HEK293 (cell line): Measurements from ENCODE around the gene BACH2.

Experiments used
- TCF7L2 ChIP-seq: IDR thresholded peaks from 2 replicates; pipeline ENCODE4 v1.6.1; 2011; ENCODE audit warnings: low read depth, mild to moderate bottlenecking, inconsistent platforms, low read length, moderate library complexity, borderline replicate concordance
- ZNF600 ChIP-seq: fragments of 450-650 bp; formaldehyde crosslinking; IDR thresholded peaks from 2 replicates; pipeline ENCODE4 v1.5.1; 2016; ENCODE audit warnings: missing biosample characterization, missing genetic modification characterization
- ZNF623 ChIP-seq: fragments of 450-650 bp; formaldehyde crosslinking; IDR thresholded peaks from 2 replicates; pipeline ENCODE4 v1.5.1; 2016; ENCODE audit warnings: missing biosample characterization, missing genetic modification characterization
- TF ChIP-seq, protein P1 (sequence below): fragments of 450-650 bp; formaldehyde crosslinking; IDR thresholded peaks from 2 replicates; pipeline ENCODE4 v1.5.1; 2016; ENCODE audit warnings: missing biosample characterization, missing genetic modification characterization
- TF ChIP-seq, protein P2 (sequence below): fragments of 450-650 bp; formaldehyde crosslinking; IDR thresholded peaks from 2 replicates; pipeline ENCODE4 v1.5.1; 2016; ENCODE audit warnings: missing biosample characterization, missing genetic modification characterization

DNA sequence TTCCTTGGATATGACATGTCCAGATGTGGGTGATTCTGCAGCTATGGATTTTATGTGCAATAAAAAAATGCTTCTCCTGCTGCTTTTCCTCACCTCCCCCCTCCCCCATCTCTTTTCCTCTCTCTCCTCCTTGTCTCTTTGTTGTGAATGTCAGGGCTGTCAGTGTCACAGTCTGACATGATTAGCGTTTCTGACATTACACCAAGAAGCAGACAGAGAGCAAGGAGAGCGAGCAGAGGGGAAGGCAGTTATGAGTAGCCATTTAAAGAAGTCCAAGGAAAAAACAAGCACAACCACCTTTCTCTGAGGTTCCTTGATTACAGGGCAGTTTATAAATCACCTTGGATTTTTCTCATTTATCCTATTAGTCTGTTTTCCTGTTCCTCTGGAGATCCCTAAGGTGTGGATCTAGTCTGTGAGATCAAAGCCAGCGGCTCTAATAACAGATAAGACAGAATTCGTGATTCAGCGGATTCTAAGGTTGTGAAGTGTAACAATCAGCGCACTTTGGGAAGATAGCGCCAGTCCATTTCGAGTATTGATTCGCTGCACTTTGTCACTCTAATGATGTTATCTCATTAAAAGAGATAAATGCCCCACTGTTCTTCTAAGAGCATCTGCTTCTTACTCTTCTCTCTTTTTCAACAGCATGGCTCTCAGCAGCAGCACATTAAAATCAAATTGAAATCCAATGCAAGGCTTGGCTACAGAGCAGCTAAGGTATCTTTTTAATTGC, 101.4 kb downstream of the BACH2 start:
- TF ChIP-seq, protein P1, sequence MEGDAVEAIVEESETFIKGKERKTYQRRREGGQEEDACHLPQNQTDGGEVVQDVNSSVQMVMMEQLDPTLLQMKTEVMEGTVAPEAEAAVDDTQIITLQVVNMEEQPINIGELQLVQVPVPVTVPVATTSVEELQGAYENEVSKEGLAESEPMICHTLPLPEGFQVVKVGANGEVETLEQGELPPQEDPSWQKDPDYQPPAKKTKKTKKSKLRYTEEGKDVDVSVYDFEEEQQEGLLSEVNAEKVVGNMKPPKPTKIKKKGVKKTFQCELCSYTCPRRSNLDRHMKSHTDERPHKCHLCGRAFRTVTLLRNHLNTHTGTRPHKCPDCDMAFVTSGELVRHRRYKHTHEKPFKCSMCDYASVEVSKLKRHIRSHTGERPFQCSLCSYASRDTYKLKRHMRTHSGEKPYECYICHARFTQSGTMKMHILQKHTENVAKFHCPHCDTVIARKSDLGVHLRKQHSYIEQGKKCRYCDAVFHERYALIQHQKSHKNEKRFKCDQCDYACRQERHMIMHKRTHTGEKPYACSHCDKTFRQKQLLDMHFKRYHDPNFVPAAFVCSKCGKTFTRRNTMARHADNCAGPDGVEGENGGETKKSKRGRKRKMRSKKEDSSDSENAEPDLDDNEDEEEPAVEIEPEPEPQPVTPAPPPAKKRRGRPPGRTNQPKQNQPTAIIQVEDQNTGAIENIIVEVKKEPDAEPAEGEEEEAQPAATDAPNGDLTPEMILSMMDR (tag by site-specific recombination) = no peak
- TF ChIP-seq, protein P2, sequence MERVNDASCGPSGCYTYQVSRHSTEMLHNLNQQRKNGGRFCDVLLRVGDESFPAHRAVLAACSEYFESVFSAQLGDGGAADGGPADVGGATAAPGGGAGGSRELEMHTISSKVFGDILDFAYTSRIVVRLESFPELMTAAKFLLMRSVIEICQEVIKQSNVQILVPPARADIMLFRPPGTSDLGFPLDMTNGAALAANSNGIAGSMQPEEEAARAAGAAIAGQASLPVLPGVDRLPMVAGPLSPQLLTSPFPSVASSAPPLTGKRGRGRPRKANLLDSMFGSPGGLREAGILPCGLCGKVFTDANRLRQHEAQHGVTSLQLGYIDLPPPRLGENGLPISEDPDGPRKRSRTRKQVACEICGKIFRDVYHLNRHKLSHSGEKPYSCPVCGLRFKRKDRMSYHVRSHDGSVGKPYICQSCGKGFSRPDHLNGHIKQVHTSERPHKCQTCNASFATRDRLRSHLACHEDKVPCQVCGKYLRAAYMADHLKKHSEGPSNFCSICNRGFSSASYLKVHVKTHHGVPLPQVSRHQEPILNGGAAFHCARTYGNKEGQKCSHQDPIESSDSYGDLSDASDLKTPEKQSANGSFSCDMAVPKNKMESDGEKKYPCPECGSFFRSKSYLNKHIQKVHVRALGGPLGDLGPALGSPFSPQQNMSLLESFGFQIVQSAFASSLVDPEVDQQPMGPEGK (tag by site-specific recombination) = no peak
- TF ChIP-seq ZNF623 (no peak), ZNF600 (no peak), TCF7L2 (peak; percentile 77; the same call in 1 of the 2 replicates)
